Liver (tissue), 1 donor: Measurements from ENCODE around the gene RNFT2.

ENCODE experiments used
- FOXA1 ChIP-seq: IDR thresholded peaks from 2 replicates; pipeline ENCODE4 v1.6.1; 2016; ENCODE audit warnings: antibody characterized with exemption
- REST ChIP-seq: IDR thresholded peaks from 2 replicates; pipeline ENCODE4 v1.6.1; 2016; ENCODE audit warnings: antibody characterized with exemption, mild to moderate bottlenecking

GRCh38 chr12:116881325-116881876 lies 143.3 kb downstream of the RNFT2 start, which contains the start of gene HRK:
- TF ChIP-seq REST (no peak), FOXA1 (no peak)
